CD4-positive, alpha-beta T cell treated with Interleukin-2 at 100 ng/mL for 4 hours (primary cell): Measurements from ENCODE around the gene BICD2.
A peak's percentile ranks its signal among the peaks of the same experiment; 100 is the strongest.

Experiments used
- DNase-seq: peaks from one replicate; pipeline ENCODE4 v3.0.0-alpha.2; 2020; ENCODE audit warnings: low spot score

BICD2 gene

GRCh38 chr9:92668746-92669526 lies 95.7 kb downstream of the BICD2 start:
- peak; percentile 8 for DNase-seq

DNA sequence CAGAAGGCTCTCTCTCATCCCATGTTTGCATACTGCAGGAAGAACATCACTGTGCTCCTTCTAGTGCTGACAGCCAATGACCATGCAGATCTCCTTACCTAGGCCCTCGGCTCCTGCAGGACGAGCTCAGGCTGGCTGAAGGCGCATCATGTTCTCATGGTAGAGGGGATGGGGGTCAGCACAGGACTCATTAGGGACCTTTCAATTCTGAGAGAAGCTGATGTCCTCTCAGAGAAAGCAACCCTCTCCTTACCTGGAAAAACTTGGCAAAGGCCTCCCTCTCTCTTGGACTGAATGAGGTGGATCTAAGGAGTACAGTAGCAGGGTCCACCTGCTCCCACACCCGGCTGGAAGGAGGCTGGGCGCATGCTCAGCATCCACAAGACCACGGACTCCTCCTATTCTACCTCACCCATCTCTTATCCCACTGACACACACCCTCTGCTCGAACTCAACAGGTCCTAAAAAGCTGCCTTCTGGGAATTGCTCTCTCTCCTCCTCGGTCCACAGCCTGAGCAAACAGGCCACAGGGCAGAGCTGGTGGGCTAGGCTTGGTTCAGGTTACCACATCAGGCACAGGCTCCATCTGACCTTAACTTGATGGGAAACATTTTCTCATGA lies 97.6 kb downstream of the BICD2 start:
- no peak for DNase-seq

- DNase-seq: no peak
Observed at GRCh38 chr9:92666236-92666635, 98.4 kb downstream of the BICD2 start.

GRCh38 chr9:92665836-92666235 lies 98.8 kb downstream of the BICD2 start:
- no peak for DNase-seq

DNA sequence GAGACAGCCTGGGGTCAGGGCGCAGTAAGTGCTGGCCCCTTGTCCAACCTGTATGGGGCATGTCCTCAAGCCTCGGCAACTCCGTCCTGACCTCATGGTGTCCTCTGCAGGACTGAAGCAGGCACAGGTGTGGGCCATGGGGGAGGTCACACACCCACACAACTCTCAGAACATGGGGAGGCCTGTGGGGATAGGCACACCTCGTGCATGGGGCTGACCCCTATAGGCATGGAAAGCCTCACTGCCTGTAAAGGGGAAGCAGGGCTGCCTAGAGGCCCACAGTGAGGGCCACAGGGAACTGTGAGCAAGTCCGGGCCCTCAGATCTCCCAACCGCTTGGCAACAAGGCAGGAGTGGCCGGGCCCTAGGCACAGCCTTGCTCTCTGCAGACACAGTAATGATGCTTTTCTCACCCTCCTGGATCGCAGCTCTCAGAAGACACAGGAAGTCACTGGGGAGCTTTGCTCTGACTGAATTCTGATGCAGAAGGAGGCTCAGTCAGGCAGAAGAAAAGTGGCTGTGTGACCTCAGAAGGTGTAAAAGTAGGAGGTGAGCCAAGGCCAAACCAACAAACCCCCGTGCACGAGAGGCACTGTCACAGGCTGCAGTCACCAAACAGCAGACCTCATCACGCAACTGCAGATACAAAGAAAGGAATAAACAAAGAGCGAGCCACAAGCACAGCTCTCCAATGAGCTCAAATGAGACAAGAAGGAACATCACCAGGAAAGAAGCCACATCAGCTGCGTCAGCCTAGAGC lies 100.1 kb downstream of the BICD2 start:
- peak; percentile 29 for DNase-seq

- no peak for DNase-seq
Observed at GRCh38 chr9:92663951-92664350, 100.7 kb downstream of the BICD2 start.

- DNase-seq: no peak
Observed at GRCh38 chr9:92663126-92663525, 101.5 kb downstream of the BICD2 start.

- DNase-seq: no peak
Observed at GRCh38 chr9:92661743-92662142, 102.9 kb downstream of the BICD2 start.
